ENCODE results near the gene HOXA7. TPM values are rescaled to one million over a fixed set of nuclear protein-coding genes. Genes with fewer than 3 reads are reported as not detected.

HOXA7 gene
- total and polyA plus RNA-seq, 2 experiments from 2014 or later: 0.24 TPM; not detected in 1

GRCh38 chr7:27111042-27111750, 45.3 kb downstream of the HOXA7 start (continued):
- TF ChIP-seq ZNF462 (CRISPR knock-in tag; IDR thresholded peaks at IDR 0.05): no peak
- TF ChIP-seq CREB1 (CRISPR knock-in tag; IDR thresholded peaks at IDR 0.05; ENCODE audit: low read depth): no peak
- TF ChIP-seq EZH2 (IDR thresholded peaks at IDR 0.05; ENCODE audit: low read depth, unreplicated experiment): peak; percentile 88
- peak; percentile 32 for TF ChIP-seq EZH2phosphoT487 (IDR thresholded peaks at IDR 0.05; ENCODE audit: unreplicated experiment)
- TF ChIP-seq JUNB (IDR thresholded peaks at IDR 0.05; ENCODE audit: unreplicated experiment): no peak

- ATAC-seq (peak; percentile 25), DNase-seq (ENCODE audit: low spot score) (peak; percentile 74)
- peak overlapping the region; percentile 66 for H3K4me2 ChIP-seq
- H3K4me3 Mint-ChIP-seq: peak overlapping the region; percentile 57
- H3K36me3 ChIP-seq (ENCODE audit: insufficient read depth): no peaks in the 10 kb centered on the region
- H3K4me1 Mint-ChIP-seq: peaks cover 26% of the 10 kb centered on the region
- peaks cover 54% of the 10 kb centered on the region for H3F3A ChIP-seq (replicated peaks; ENCODE audit: low read depth)
- TF ChIP-seq REST (IDR thresholded peaks at IDR 0.05; ENCODE audit: unreplicated experiment) (no peak), ZNF114 (CRISPR knock-in tag; IDR thresholded peaks at IDR 0.05) (no peak), EZH2 (IDR thresholded peaks at IDR 0.05; ENCODE audit: low read depth, unreplicated experiment) (peak; percentile 94)
- H3K27me3 Mint-ChIP-seq (ENCODE audit: insufficient read depth, low read depth, poor library complexity): peaks cover 95% of the 10 kb centered on the region
- H3K4me1 ChIP-seq (ENCODE audit: insufficient read depth): peaks cover 42% of the 10 kb centered on the region
- no peak overlapping the region for H2AFZ ChIP-seq
- peaks cover 97% of the 10 kb centered on the region for H3K27me3 ChIP-seq (ENCODE audit: insufficient read depth)
- H3K27ac Mint-ChIP-seq: no peak overlapping the region
- H3K27ac ChIP-seq (ENCODE audit: low read depth): no peak overlapping the region
- H3K4me3 ChIP-seq: peak overlapping the region; percentile 47
- no peaks in the 10 kb centered on the region; the same call in 2 of the 3 replicates for H3K36me3 Mint-ChIP-seq (ENCODE audit: low read depth)
- H3K79me2 ChIP-seq (replicated peaks; ENCODE audit: insufficient read depth): no peaks in the 10 kb centered on the region
- peaks cover 70% of the 10 kb centered on the region for H4K20me1 ChIP-seq (replicated peaks; ENCODE audit: insufficient read depth)
- H3K9me2 ChIP-seq (ENCODE audit: insufficient read depth): no peaks in the 10 kb centered on the region
- H3K9me3 Mint-ChIP-seq: peaks cover 11% of the 10 kb centered on the region; the same call in 2 of the 3 replicates
Measured at GRCh38 chr7:27110186-27111031, 46.1 kb downstream of the HOXA7 start.

All from GM23338 (cell line).